ENCODE measurements around the gene MYO16. TPM values are rescaled to one million over a fixed set of nuclear protein-coding genes. Genes with fewer than 3 reads are reported as not detected.
A peak's percentile ranks its signal among the peaks of the same experiment; 100 is the strongest.

Gene MYO16
- total and polyA plus RNA-seq, 8 donors: 1.1 to 2.5 (median 1.7) TPM

- DNase-seq: no peak
- Histone ChIP-seq H3K4me1 (no peaks in the 10 kb centered on the region), H3K9me3 (no peaks in the 10 kb centered on the region), H3K4me3 (no peak overlapping the region), H3K27me3 (no peaks in the 10 kb centered on the region), H3K36me3 (no peaks in the 10 kb centered on the region), H3K27ac (no peak overlapping the region)
- TF ChIP-seq CTCF (IDR thresholded peaks at IDR 0.05): no peak
- intact Hi-C loops (cut with DNase I): no loop called here
- no peak for ATAC-seq
These were observed 521.8 kb downstream of the MYO16 start for GRCh38 chr13:109151255-109151654.

DNA sequence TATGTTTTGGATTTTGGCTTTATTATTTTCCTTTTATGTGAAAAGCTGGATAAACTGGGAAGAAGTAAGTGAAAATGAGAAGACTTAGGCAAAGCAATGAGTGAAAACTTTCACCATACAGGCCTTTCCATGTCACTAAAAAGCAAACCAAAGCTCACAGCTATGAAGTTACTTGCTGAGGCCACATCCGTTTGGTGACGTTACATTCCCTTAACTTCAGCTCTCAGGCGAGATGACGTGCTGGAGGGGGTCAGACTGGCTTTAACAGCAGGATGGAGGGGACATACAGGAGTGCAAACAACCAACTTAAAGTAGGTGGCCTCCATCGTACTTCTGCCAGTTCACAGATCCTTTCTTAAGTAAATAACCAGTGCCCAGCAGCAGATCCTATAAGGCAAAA lies 522.3 kb downstream of the MYO16 start:
- Histone ChIP-seq H3K27ac (no peak overlapping the region), H3K4me3 (no peak overlapping the region), H3K27me3 (no peaks in the 10 kb centered on the region), H3K4me1 (peaks cover 0 to 3% of the 10 kb centered on the region in 2 donors), H3K36me3 (no peaks in the 10 kb centered on the region), H3K9me3 (no peaks in the 10 kb centered on the region)
- intact Hi-C loops (cut with DNase I): no loop called here
- DNase-seq: no peak
- TF ChIP-seq CTCF (IDR thresholded peaks at IDR 0.05): no peak
- no peak for ATAC-seq

- H3K4me1 ChIP-seq: peaks cover 0 to 3% of the 10 kb centered on the region in 2 donors
- H3K27me3 ChIP-seq: no peaks in the 10 kb centered on the region
- no peaks in the 10 kb centered on the region for H3K36me3 ChIP-seq
- no peak overlapping the region for H3K4me3 ChIP-seq
- TF ChIP-seq CTCF (IDR thresholded peaks at IDR 0.05): no peak
- H3K27ac ChIP-seq: no peak overlapping the region
- DNase-seq (no peak), ATAC-seq (no peak)
- no peaks in the 10 kb centered on the region for H3K9me3 ChIP-seq
- intact Hi-C loops (cut with DNase I): no loop called here
These were observed 523.0 kb downstream of the MYO16 start for GRCh38 chr13:109152311-109152820.

- intact Hi-C loops (cut with DNase I): no loop called here
These were observed 523.5 kb downstream of the MYO16 start for GRCh38 chr13:109152941-109153340.

GRCh38 chr13:109154146-109154545 lies 524.7 kb downstream of the MYO16 start:
- H3K27me3 ChIP-seq: no peaks in the 10 kb centered on the region
- H3K36me3 ChIP-seq: no peaks in the 10 kb centered on the region
- H3K4me3 ChIP-seq: no peak overlapping the region
- intact Hi-C loops (cut with DNase I): no loop called here
- DNase-seq (no peak), ATAC-seq (peak; percentile 44)
- no peak for TF ChIP-seq CTCF (IDR thresholded peaks at IDR 0.05)
- H3K9me3 ChIP-seq: no peaks in the 10 kb centered on the region
- no peak overlapping the region for H3K27ac ChIP-seq
- peaks cover 0 to 3% of the 10 kb centered on the region in 2 donors for H3K4me1 ChIP-seq

More at GRCh38 chr13:109152941-109153340, 523.5 kb downstream of the MYO16 start:
- ATAC-seq (no peak), DNase-seq (no peak)
- no peaks in the 10 kb centered on the region for H3K9me3 ChIP-seq
- H3K27ac ChIP-seq: no peak overlapping the region
- no peak for TF ChIP-seq CTCF (IDR thresholded peaks at IDR 0.05)
- no peak overlapping the region for H3K4me3 ChIP-seq
- H3K36me3 ChIP-seq: no peaks in the 10 kb centered on the region
- no peaks in the 10 kb centered on the region for H3K27me3 ChIP-seq
- H3K4me1 ChIP-seq: peaks cover 0 to 3% of the 10 kb centered on the region in 2 donors

Data from left lung (tissue), 10 donors.